Suppressor macrophage treated with lipopolysaccharide for 4 hours (primary cell): Measurements from ENCODE around the gene TMEM250.
A peak's percentile ranks its signal among the peaks of the same experiment; 100 is the strongest.

Source experiments
- DNase-seq: peaks from one replicate; pipeline ENCODE4 v3.0.0-alpha.2; 2020

The TMEM250 gene

DNA sequence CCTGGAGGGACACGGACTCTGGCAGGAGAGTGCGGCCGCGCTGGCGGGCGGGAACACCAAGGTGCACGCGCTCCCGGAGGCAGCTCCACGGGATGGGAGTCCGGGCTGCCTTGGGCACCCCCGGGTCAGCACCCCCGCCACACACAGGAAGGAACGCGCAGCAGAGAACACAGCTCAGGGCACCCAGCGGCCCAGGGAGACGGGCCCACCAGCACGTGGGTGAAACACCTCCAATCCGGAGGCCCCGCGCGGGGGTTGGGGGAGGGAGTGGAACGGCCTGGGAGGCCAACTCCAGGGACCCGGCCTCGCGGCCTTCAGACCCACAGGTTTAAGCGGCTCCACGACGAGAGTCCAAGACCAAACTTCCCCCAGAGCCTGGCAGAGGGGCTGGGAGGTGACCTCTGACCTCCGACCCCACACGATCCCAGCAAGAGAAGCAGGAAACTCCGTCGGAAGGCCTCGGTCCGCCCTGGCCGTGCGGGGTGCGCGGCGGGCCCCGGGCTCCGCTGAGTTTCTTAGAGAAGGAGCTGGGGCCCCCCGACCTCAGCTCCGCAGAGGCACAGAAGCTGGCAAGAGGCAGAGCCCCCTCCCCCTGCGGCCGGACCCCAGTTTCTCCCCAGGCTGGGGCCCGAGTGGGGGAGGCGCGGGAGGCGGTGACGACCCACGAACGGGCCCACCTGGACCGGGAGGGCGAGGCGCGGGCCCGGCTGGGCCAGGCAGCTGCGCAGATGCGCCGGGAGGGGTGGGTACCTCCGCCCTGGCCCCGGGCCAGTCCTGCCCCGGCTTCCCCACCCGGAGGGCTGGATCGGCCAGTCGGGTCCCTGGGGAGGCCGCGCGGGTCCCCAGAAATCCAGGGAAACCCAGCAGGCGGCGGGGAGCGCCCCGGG, 24.4 kb downstream of the TMEM250 start:
- peak; percentile 62 for DNase-seq

DNA sequence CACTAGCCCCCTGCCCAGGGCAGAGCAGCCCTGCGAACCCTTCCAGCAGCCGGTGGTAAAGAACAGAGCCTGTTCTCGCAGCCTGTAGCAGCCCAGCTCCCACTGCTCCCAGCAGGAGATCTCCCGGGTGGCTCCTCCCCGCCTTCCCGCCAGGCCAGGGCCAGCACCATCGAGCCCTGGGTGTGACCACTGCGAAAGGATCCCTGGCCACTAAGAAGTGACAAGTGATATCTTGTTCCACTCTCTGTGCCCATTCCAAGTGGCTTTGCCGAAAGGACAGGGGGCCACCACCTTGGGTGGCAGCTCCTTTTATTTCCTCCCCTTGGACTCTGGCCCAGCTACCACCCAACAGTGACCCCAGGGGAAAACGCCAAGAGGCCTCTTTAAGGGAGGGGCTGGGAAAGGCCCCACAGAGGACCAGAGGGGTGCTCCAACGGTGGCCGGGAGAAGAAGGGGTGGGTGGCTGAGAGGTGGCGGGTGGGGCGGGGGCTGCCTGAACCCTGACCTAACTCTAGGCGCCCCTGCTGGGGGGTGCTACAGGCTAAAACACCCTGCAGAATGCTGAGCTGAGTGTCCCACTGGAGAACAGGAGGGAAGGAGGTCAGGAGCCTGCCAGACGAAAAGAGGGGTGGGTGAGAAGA, 25.2 kb downstream of the TMEM250 start:
- DNase-seq, result no peak

DNA sequence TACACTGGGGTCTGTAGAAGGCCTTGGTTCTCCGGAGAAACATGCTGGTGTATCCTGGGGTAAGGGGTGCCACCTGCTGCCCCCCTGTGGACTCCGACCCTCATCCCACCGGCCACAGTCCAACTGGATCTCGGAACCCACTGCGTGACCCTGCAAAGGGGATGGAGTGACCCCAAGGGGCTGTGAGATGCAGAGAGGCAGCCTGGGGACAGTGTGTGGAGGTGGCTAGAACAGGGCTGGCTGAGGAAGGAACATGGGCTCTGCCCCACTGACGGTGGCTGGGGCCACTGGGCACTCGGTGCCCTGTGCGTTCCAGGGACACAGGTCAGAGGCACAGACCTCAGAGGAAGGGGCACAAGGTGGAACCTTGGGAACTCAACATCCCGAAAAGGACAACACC, 25.9 kb downstream of the TMEM250 start:
- DNase-seq, result no peak

DNA sequence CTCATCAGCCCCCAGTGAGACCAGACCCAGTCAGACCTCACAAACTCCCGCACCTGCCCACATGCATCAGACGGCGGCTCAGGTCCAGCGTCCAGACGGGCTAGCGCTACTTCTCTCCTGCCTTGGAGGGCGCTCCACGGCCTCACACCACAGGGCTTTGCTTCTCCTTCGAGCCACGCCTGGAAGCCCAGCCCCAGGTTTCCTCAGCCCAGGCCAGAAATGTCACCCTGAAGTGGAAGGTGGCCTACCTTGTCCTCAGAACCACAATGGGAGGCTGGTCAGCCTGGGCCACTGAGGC, 26.4 kb downstream of the TMEM250 start:
- DNase-seq, result no peak

DNA sequence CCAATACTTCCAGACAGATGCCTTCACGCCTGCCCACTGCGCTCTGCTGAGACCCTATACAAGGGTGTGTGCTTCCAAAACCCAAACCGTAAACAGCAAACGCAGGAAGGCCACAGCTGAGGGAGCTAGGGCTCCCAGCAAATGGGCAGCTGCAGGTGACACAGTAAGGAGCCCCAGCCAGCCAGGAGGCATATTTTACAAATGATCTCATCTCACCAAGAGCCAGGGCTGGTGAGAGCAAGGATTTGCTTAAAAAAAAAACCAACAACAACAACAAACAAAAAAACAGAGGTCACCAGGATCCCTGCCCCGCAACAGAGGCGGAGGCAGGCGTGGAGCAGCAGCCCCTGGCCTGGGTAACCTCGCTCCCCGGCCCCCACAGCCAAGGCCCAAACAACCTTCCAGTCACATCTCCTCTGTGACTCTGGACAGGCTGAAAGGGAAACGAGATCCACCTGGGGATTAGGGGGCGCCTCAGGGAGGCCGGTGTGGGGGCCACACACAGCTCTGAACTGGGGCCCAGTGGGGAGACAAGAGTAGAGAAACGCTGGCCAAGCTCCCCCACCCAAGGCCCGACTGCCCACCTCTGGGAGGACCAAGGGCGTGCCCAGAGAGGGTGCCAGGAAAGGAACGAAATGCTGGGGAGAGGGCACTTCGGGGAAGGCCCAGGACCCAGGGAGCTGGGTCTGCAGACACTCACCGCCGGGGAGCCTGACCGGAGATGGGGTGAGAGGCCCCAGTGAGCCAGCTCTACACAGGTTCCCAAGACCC, 26.9 kb downstream of the TMEM250 start:
- DNase-seq, result no peak

DNA sequence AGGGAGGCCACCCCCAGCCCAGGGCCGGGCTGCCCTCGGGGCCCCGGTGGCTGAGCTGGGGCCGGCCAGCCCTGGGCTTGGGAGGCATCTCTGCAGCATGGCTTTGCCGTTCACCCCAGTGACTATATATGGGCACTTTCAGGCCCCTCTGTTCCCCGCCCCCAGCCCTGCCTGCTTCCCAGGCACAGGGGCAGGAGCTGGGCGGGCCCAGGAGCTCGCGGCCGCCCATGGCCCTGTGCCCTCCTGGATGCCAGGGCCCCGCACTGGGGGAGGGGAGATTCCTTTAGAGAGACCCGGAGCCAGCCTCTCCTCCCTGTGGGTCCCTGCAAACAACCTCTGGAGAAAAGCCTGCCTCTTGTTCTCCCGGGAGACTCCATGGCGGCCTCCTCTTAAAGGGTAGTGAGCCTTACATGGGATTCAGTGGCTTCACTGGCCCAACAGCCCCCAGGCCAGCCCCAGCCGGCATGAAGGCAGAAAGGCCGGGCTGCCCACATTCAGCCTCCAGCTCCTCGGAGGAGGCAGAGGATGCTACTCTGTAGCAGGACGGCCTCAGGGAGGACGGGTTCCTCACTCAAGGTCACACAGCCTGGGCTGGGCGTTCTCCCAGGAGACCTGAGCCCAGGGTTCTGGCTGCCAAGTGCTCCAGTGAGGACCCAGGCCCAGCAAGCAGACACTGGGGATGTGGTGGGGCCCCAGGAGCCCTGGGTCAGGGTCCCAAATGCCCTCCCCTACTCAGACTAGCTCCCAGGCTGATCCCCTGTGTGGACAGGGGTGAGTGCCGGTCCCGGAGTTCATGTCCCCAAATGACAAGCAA, 27.7 kb downstream of the TMEM250 start:
- DNase-seq, result no peak

DNA sequence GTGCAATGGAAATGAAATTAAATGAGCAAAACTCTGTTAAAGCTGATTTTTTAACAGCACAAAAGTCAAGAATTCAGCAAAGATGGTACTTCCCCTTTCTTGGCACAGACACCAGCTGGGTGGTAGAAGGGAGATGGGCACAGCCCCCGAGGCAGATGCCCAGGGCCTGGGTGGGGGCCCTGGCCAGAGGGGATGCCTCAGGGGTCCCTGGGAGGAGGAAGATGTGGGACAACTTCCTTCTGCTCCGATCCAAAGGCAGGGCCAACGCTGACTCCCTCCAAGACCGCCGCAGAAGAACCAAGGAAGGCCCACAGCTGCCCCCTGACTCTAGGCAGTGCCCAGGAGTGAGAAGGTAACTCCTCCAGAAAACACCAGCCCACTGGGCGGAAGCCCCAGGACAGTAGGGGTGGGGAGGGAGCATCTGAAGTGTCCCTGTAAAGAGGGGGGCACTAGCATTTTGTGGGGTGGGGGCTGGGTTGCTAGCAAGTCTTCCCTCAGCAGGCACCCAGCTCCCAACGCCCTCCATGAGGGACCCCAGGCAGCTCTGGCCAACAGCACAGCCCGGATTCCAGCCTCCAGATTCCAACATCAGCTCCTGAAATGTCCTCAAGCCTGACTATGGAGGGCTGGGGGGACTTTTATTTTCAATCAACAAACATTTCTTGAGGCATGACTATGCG, 28.5 kb downstream of the TMEM250 start:
- DNase-seq, result peak; percentile 14

DNA sequence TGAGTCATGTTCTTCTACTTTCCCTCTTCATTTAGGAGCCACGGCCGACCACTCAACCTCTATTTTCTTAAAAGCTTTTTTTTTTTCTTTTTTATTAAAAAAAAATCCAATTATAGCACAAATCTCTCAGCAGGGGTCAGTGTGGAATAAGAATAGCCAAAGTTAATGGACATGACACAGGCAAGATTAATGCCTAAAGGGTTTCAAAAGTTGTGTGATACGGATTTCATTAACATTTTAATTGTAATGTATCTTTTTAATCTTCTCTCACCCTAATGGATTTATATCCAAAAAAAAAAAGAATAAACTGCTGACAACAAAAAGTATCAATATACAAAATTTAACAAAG, 29.0 kb downstream of the TMEM250 start:
- DNase-seq, result peak; percentile 33

DNA sequence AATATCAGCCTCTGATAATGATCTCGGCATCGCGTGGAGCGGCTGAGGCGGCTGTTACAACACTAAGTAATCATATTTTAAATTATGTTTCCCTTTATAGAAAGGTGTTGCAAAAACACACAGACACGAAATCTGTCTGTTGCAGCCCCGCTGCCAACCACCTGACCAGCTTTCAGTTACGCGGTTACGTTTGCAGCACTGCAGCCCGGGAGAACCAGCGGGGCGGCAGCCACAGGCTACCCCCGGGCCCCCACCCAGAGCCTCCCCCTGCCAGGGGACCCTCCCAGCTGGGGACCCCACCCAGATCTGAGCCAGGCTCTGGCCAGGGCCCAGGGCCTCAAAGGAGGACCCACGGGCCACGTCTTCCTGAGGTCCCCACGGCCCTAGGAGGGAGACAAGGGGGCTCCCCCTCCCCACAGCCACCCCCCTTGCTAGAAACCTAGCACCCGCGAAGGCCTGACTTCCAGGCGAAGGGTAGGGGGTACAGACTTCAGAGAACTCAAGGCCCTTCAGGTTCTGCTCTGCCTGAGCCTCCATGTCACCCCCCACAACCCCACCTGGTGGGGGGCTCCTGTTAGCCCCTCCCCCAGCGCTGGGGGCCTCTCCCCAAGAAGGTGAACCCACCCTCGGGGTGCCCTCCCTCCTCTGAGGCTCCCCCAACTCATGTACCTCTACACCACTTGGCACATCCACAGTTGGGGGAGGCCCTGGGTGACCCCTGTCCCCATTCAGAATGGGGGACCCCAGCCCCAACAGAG, 29.6 kb downstream of the TMEM250 start:
- peak; percentile 54 for DNase-seq

DNA sequence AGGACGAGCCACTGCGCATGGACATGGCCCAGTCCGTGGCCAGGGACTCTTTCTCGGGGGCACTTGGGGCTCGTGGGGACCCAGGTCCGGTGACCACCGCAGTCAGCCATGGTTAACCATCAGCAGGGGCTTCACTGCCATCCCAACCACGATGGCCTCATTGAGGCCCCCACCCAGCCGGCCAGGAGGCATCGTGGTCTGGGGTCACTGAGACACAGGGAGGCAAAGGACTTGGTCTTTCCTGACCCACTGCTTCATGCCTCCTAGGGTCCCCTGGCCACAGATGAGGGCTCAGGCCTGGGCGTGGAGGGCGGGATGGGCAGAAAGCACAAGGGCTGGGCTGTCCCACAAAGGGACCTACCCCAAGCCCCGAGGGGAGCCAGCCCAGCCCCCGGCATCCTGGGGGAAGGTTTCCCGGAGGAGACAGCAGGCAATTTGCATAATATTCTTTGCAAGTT, 30.2 kb downstream of the TMEM250 start:
- DNase-seq, result no peak

DNA sequence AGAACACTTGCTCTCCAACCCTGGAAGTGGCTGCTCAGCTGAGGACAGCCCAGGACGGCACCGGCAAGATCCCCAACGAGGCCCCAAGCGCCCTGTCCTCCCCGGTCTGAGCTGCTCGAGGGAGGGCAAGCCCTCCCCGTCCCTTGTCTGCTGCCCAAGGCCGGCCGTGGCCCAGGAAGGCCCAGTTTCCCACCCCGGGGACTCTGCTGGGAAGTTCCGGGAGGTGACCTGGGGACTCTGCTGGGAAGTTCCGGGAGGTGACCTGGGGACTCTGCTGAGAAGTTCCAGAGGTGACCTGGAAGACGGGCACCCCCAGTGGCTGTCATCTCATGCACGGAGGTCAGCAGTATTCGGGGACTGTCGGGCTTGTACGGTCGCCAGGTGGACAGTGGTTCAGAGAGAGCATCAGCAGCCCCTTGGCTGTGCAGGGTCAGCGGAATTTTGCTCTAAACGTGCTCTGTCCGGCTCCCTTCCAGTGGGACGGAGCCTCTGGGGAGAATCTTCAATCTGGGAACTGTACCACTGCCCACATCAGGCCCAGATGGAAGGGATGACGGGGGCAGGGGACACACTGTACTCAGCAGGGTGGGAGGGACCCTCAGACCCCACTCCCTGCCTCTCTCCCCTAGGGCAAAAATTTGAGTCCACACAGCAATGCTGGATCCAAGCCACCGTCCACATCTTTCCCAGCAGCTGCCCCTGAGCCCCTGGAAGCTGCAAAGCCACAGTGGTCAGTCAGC, 30.8 kb downstream of the TMEM250 start:
- no peak for DNase-seq

DNA sequence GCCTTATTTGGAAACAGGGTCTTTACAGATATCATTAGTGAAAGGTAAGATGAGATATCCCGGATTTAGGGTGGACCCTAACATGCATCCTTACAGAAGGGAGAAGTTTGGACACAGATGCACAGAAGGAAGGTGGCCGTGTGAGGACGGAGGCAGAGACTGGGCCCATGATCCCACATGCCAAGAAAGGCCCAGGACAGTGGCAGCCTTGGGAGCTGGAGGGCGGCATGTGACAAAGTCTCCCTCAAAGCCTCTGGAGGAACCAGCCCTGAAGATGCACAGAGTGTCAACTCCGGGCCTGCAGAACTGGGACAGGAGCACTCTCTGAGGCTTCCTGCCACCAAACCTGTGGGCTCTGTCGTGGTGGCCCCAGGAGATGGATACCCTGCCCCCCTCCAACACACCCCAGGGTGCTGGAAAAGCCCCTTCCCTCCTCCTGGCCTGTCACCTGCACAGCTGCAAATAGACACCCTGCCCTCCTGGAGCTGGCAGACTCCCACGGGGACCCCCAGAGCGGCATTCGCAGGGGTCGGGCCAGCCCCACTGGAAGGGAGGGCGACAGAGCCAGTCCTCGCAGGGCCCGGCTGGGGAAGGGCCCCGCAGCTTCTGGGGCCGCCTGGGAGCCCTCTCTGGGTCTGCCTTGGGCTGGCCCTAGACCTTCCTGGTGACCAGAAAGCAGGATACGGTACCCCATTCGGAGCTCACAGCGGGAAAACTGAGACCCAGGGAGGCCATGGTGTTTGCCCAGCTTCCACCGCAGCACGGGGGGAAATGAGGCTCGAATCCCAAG, 31.5 kb downstream of the TMEM250 start:
- DNase-seq, result no peak

DNA sequence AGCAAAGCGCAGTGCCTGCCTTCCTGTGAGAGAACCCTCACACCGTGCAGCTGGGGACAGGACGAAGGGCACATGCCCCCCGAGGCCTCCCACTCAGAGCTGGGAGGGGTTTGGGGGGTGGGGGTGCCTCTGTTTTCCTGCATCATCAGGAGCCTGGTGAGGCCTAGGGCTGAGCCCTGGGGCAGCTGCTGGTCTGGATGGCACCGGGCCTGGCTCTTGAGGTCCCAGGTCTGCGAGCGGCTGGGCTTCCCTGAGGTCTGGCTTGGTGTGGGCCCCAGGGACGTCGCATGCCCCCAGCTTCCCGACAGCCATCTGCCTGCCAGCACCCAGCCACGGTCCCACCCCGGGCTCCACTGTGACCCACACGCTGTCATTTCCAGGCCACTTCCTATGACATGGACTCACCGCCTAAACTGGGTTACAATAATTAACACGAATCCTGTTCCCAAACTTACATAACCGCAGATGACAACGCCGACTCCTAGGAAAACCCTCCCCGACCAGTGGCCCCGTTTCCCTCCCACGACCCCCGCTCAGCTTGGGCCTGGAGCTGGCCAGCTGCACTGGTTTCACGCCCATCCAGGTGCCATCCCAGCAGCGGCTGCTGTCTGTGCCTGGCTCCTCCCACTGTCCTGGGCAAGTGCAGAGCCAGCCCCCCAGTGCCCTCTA, 32.3 kb downstream of the TMEM250 start:
- DNase-seq, result peak; percentile 14

DNA sequence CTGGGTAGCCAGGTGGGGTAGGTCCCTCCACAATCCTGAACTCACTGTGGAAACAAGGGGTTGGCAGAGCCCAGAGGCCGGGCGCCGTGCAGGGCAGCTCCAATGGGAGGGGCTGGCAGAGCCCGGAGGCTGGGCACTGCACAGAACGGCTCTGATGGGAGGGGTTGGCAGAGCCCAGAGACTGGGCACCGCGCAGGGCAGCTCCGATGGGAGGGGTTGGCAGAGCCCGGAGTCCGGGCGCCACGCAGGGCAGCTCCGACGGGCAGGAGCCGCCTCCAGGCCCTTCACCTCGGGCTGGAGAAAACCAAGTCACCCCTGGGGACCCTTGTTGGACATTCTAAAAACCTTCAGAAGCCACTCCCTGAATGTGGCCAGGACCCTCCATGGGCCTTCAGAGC, 32.9 kb downstream of the TMEM250 start:
- DNase-seq, result no peak

DNA sequence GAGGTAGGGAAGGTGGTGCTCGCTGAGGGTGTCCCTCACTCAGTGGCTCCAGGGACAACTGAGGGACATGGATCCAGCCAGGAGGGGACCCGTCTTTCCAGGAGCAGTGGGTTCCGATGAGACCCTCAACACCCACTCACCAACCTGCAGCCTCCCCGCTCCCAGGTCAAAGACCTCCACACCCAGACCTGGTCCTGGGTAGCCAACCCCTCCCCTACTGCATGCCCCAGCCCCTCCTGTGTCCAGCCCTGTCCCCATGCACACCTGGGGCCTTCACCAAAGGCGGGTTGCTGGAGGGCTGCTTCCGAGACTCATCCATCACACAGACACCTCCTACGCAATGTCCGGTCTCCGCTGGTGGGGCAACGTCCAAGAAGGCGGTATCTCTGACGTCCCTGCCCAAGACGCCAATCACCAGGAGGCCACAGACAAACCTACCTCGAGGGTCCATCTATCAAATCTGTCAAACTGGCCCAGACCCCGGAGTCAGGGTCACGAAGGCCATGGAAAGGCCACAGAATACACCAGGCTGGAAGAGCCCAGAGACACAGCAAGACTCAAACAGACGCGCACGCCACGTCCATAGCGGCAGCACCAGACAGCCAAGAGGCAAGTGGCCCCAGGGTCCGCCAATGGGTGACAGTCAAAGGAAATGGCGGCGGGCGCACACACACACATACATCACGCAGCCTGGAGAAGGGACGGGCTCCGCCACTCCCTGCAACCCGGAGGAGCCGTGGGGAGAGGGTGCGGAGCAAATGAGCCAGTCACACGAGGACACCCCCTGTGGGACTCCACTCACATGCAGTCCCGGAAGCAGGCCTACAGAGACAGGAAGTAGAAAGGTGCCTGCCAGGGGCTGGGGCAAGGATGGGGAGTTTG, 34.4 kb downstream of the TMEM250 start:
- no peak for DNase-seq

DNA sequence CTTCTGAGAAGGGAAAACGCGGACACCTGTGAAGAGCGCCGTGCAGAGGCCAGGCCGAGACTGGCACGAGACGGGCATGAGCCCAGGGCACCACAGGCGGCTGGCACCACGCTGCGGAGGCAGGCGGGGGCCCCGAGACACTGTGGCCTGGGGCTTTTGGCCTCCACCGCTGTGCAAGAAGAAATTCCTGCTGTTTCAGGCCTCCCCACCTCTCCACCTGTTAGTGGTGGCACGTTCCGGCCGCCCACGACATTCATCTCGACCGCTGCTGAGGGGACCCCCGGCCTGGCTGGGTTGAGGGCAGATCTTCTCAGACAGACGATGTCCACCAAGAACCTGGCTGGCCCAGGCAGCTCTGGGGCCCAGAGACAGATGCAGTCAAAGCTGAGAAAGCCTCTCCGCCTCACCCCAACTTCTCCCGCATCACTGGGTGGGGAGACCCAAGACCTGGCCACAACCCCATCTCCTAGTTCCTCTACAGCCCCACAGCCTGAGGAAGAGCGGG, 35.1 kb downstream of the TMEM250 start:
- no peak for DNase-seq

DNA sequence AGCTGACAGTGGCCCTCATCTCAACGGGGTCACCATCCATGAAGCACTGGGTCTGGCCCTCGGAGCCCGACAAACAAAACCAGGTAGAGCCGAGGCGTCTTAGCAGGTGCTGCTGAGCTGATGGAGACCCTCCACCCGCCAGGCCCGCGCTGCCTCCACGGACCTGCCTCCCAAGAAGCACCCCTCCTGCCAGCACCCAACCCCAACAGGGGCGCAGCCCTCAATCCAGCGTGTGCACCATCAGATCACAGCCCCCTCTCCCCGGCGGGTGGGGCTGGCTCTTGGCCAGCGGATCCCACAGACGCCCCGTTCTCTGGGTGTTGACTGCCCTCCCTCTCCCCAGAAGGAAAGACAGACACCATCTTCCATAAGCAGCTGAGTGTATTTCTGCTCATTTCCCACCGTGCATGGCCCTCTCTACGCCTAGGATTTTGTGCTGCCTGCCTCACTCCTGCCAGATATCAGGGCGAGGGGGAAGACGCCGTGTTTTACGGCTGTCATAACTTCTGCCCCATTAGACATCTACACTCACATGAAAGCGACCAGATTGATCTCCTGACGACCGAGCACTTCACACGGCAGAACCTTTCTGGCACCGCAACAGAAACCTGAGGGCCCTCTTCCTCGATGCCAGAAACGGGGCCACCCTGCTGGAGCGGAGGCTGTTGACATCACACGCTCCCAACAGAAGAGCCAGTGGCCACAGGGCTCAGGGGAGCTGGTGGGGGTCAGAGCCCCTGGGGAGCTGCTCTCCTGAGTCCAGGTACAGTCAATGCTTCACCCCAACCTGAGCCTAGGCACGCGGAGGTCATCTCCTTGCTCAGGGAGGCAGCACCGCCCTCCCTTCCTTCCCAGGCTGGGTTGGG, 35.9 kb downstream of the TMEM250 start:
- DNase-seq, result no peak
